OCI-LY1 (cell line): ENCODE results near the gene POLR2A.
"Not testable (repeated sequence)": the region's sequence is repeated elsewhere in the genome, so short reads cannot be mapped to it uniquely, and the experiment has no call there.

Source experiments
- CTCF ChIP-seq: fragments of 200-600 bp; sonication (generic), shearing (Covaris generic); IDR thresholded peaks from 2 replicates; pipeline ENCODE4 v1.5.1; 2017; ENCODE audit warnings: mild to moderate bottlenecking, antibody characterized with exemption, low read length, moderate library complexity, mixed read lengths
- EZH2 ChIP-seq: fragments of 200-600 bp; sonication (generic), shearing (Covaris generic); IDR thresholded peaks from 2 replicates; pipeline ENCODE4 v1.8.0; 2017; ENCODE audit warnings: borderline replicate concordance, mixed run types, mild to moderate bottlenecking, antibody characterized with exemption, low read length, moderate library complexity, mixed read lengths

GRCh38 chr17:7474767-7475166 lies 9.4 kb upstream of the POLR2A start:
- TF ChIP-seq CTCF, EZH2: not testable (repeated sequence)
